Uterus (tissue), 2 donors: ENCODE data around the gene CD72.
"Not testable (repeated sequence)": the region's sequence is repeated elsewhere in the genome, so short reads cannot be mapped to it uniquely, and the experiment has no call there.

ENCODE experiments used
- POLR2A ChIP-seq, 2 donors: fragments of 450-650 bp; IDR thresholded peaks; one replicate each; pipeline ENCODE4 v1.6.1; 2016; ENCODE audit warnings: antibody characterized with exemption in 2 of 2, mild to moderate bottlenecking in 1 of 2, moderate library complexity in 1 of 2
- TF ChIP-seq, protein P1 (sequence below), 4 experiments: fragments of 200-600 bp in 2 of 4; fragments of 450-650 bp in 2 of 4; sonication (generic) in 2 of 4; IDR thresholded peaks; one replicate each; pipeline ENCODE4 v1.5.1; 2016 to 2019; ENCODE audit warnings: antibody characterized with exemption in 4 of 4, mild to moderate bottlenecking in 2 of 4, moderate library complexity in 1 of 4

DNA sequence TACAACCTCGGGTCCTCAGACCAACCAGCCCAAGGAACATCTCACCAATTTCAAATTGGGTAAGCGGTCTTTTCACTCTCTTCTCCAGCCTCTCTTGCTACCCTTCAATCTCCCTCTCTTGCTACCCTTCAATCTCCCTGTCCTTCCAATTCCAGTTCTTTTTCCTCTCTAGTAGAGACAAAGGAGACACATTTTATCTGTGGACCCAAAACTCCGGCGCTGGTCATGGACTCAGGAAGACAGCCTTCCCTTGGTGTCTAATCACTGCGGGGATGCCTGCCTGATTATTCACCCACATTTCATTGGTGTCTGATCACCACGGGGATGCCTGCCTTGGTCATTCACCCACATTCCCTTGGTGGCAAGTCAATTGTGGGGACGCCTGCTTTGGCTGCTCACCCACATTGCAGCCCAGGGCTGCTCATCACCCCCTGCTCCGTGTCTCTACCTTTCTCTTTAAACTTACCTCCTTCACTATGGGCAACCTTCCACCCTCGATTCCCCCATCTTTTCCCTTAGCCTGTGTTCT, 19.3 kb upstream of the CD72 start:
- TF ChIP-seq, protein P1, sequence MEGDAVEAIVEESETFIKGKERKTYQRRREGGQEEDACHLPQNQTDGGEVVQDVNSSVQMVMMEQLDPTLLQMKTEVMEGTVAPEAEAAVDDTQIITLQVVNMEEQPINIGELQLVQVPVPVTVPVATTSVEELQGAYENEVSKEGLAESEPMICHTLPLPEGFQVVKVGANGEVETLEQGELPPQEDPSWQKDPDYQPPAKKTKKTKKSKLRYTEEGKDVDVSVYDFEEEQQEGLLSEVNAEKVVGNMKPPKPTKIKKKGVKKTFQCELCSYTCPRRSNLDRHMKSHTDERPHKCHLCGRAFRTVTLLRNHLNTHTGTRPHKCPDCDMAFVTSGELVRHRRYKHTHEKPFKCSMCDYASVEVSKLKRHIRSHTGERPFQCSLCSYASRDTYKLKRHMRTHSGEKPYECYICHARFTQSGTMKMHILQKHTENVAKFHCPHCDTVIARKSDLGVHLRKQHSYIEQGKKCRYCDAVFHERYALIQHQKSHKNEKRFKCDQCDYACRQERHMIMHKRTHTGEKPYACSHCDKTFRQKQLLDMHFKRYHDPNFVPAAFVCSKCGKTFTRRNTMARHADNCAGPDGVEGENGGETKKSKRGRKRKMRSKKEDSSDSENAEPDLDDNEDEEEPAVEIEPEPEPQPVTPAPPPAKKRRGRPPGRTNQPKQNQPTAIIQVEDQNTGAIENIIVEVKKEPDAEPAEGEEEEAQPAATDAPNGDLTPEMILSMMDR (IDR thresholded peaks at IDR 0.05) = not testable (repeated sequence)
- not testable (repeated sequence) for TF ChIP-seq POLR2A (IDR thresholded peaks at IDR 0.05)
